Retinal pigment epithelial cell (primary cell): ENCODE results near the gene IL6ST.

Experiments used
- DNase-seq: peaks from one replicate; pipeline ENCODE4 v3.0.0-alpha.2; 2010; ENCODE audit warnings: low read depth
- H3K4me3 ChIP-seq: 2 replicates; pipeline ENCODE4 v1.5.1; 2011; ENCODE audit warnings: mild to moderate bottlenecking, low read length, control low read depth, moderate library complexity
- CTCF ChIP-seq: conservative IDR thresholded peaks from 2 replicates; pipeline ENCODE4 v1.5.1; 2011; ENCODE audit warnings: low read depth, low read length, control low read depth, inconsistent platforms

IL6ST gene

DNA sequence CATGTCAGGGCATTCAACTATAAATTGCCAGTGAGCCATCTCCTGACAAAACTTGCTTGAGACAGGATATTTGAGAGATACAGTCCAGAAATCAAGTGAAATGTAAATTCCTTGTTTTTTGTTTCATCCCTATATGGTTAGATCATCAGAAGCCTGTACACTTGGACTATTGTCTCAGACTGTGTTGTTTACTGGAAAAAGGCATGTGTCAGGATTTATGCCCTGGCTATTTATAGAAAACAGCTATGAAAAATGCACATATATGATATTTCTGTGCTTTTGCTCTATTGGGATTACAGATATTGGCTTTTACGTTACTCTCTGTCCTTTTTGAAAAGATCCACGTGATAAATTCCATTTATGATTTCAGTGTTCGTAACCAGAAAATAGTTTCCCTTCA, 99.4 kb downstream of the IL6ST start:
- H3K4me3 ChIP-seq: no peak overlapping the region
- DNase-seq: no peak
- no peak for TF ChIP-seq CTCF

GRCh38 chr5:55894135-55894534, 100.6 kb downstream of the IL6ST start:
- H3K4me3 ChIP-seq: no peak overlapping the region
- TF ChIP-seq CTCF: no peak
- DNase-seq: no peak

- no peak overlapping the region for H3K4me3 ChIP-seq
- no peak for DNase-seq
- TF ChIP-seq CTCF: no peak
Measured at GRCh38 chr5:55892479-55892878, 102.3 kb downstream of the IL6ST start.

GRCh38 chr5:55888205-55888604, 106.6 kb downstream of the IL6ST start:
- H3K4me3 ChIP-seq: no peak overlapping the region
- DNase-seq: no peak
- TF ChIP-seq CTCF: no peak

GRCh38 chr5:55885359-55885758, 109.4 kb downstream of the IL6ST start:
- no peak for TF ChIP-seq CTCF
- H3K4me3 ChIP-seq: no peak overlapping the region

More at GRCh38 chr5:55885359-55885758, 109.4 kb downstream of the IL6ST start:
- DNase-seq: no peak
